ENCODE measurements around the gene GJC3. TPM values are rescaled to one million over a fixed set of nuclear protein-coding genes. Genes with fewer than 3 reads are reported as not detected.
A peak's percentile ranks its signal among the peaks of the same experiment; 100 is the strongest.
"Not testable (repeated sequence)": the region's sequence is repeated elsewhere in the genome, so short reads cannot be mapped to it uniquely, and the experiment has no call there.

Gene GJC3
- total RNA-seq, 4 donors from 2014 or later = not detected

DNA sequence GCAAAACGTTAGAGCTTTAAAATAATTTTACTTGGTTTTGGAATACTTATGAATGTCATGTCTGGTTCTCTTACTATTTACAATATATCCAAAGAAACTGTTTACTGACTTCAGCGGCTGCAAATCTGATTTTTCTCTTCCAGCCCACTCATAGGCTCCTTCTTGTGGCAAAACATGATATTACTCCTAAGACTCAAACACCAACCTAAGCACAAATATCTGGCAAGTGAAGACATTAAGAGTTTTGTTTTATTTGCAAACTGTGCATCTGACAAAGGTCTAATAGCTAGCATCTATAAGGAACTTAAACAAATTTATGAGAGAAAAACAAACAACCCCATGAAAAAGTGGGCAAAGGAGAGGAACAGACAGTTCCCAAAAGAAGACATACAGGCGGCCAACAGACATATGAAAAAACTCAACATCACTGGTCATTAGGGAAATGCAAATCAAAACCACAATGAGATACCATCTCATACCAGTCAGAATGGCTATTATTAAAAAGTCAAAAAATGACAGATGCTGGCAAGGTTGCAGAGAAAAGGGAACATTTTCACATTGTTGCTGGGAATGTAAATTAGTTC is 20.3 kb upstream of the GJC3 start:
- no peaks in the 10 kb centered on the region for H3K4me1 ChIP-seq
- H3K4me3 ChIP-seq = no peak overlapping the region
- no peaks in the 10 kb centered on the region for H3K36me3 ChIP-seq
- DNase-seq = no peak
- no peaks in the 10 kb centered on the region for H3K27me3 ChIP-seq
- peaks cover 0 to 3% (median 0%) of the 10 kb centered on the region in 4 donors for H3K9me3 ChIP-seq
- H3K27ac ChIP-seq = no peak overlapping the region
- TF ChIP-seq POLR2A (IDR thresholded peaks at IDR 0.05) = no peak
- TF ChIP-seq, protein P1, sequence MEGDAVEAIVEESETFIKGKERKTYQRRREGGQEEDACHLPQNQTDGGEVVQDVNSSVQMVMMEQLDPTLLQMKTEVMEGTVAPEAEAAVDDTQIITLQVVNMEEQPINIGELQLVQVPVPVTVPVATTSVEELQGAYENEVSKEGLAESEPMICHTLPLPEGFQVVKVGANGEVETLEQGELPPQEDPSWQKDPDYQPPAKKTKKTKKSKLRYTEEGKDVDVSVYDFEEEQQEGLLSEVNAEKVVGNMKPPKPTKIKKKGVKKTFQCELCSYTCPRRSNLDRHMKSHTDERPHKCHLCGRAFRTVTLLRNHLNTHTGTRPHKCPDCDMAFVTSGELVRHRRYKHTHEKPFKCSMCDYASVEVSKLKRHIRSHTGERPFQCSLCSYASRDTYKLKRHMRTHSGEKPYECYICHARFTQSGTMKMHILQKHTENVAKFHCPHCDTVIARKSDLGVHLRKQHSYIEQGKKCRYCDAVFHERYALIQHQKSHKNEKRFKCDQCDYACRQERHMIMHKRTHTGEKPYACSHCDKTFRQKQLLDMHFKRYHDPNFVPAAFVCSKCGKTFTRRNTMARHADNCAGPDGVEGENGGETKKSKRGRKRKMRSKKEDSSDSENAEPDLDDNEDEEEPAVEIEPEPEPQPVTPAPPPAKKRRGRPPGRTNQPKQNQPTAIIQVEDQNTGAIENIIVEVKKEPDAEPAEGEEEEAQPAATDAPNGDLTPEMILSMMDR (IDR thresholded peaks at IDR 0.05) = peak in 3 of 6 experiments; percentile 26 to 32 (median 31)

DNA sequence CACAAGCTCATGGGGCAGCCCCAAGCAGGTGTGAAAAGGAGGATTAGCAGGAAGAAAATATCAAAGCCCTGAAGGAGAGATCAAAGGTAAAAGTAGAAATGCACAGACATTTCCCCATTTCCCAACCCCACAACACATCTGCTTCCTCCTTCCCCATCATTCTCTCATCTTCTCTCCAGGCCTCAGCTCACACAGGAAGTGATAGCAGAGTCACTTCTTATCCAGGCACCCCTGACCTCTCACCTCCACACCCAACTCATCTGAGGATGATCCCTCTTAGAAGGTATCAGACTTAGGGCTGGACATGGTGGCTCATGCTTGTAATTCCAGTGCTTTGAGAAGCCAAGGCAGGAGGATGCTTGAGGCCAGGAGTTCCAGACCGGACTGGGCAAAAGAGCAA is 18.2 kb upstream of the GJC3 start:
- no peak for DNase-seq
- H3K9me3 ChIP-seq = peaks cover 0 to 3% (median 0%) of the 10 kb centered on the region in 4 donors
- H3K36me3 ChIP-seq = no peaks in the 10 kb centered on the region
- no peak overlapping the region for H3K4me3 ChIP-seq
- H3K27me3 ChIP-seq = no peaks in the 10 kb centered on the region
- TF ChIP-seq, protein P1 (IDR thresholded peaks at IDR 0.05) = no peak
- TF ChIP-seq POLR2A (IDR thresholded peaks at IDR 0.05) = no peak
- H3K27ac ChIP-seq = no peak overlapping the region
- H3K4me1 ChIP-seq = no peaks in the 10 kb centered on the region

DNA sequence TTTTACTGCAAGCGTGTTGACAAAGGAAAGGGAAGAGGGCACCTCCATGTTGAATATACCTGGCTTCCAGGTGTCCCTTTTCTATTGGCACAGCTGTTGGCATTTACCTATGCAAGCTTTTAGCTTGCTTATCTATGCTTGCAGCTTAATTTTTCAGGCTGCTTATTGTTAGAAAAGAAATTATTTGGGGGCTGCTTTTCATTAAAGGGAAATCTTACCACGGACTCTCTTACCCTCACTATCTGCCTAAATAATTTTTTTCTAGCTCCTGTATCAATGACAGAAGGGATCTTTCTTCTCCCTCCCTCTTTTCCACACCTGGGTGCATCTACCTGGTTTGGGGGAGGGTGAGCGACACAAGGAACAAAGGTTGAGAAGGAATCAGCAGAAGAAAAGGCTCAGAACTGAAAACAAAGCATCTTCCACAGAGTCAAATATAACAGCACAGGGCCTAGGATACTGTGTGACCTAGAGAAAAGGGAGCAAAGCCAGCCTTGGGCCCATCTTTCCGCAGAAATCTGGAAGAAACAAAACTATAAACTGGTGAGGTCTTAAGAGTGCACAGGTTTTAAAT is 15.2 kb upstream of the GJC3 start:
- H3K4me3 ChIP-seq = no peak overlapping the region
- H3K27me3 ChIP-seq = no peaks in the 10 kb centered on the region
- no peaks in the 10 kb centered on the region for H3K36me3 ChIP-seq
- H3K4me1 ChIP-seq = no peaks in the 10 kb centered on the region
- H3K27ac ChIP-seq = no peak overlapping the region
- TF ChIP-seq, protein P1 (IDR thresholded peaks at IDR 0.05) = no peak
- TF ChIP-seq POLR2A (IDR thresholded peaks at IDR 0.05) = no peak
- H3K9me3 ChIP-seq = no peaks in the 10 kb centered on the region
- no peak for DNase-seq

DNA sequence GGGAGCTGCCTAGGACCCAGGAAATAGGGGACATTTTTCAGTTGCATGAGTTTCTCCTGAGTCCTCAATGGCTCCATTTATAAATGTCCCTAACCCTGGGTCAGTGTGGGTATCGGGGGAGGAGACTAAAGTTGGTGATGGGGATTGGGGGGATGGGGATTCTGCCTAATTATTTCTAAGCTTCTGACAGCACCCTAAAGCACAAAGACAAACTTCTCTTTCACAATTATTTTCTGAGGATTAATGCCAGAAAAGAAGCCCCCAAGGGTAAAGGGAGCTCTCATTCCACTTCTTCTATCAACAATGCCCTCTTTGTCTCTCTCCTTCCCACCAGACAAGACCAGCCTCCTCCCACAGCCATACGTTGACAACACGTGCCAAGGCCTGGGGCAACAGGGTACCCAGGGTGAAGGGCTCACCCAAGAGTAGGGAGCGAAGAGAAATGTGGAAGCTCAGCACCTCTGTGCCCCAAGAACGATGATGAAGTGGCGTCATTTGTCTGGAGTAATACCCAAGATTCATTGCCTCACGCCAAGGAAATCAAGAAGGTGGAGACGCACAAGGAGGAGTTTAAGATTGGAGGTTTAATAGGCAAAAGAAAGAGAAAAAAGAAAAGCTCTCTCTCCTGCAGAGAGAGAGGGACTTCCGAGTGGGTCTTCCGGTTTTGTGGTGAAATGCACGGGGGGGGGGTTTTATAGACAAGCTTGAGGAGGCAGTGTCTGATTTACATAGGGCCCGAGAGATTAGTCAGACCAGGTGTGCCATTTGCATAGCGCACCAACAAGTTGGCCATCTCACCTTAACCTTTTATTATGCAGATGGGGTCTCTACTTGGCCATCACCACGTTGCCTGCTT is 14.4 kb upstream of the GJC3 start:
- Histone ChIP-seq H3K27me3 (no peaks in the 10 kb centered on the region), H3K4me1 (no peaks in the 10 kb centered on the region), H3K27ac (no peak overlapping the region), H3K36me3 (no peaks in the 10 kb centered on the region), H3K4me3 (no peak overlapping the region), H3K9me3 (no peaks in the 10 kb centered on the region)
- DNase-seq = no peak
- TF ChIP-seq, protein P1 (IDR thresholded peaks at IDR 0.05) = no peak
- TF ChIP-seq POLR2A (IDR thresholded peaks at IDR 0.05) = no peak

DNA sequence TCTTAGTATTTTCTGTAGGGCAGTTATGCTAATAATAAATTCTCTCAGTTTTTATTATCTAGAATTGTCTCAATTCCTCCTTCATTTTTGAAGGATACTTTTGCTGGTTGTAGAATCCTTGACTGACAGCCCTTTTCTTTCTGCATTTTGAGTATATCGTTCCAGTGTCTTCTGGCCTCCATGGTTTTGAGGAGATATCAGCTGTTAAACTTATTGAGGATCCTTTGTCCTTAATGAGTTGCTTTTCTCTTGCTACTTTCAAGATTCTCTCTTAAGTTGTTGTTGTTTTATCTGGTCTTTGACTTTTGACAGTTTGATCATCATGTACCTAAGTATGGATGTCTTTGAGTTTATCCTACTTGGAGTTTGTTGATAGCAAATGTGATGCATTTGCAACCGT is 8.9 kb upstream of the GJC3 start:
- Histone ChIP-seq H3K27me3 (no peaks in the 10 kb centered on the region), H3K4me3 (no peak overlapping the region), H3K27ac (no peak overlapping the region), H3K36me3 (no peaks in the 10 kb centered on the region), H3K9me3 (no peaks in the 10 kb centered on the region), H3K4me1 (no peaks in the 10 kb centered on the region)
- no peak for TF ChIP-seq POLR2A (IDR thresholded peaks at IDR 0.05)
- TF ChIP-seq, protein P1 (IDR thresholded peaks at IDR 0.05) = no peak
- DNase-seq = no peak

DNA sequence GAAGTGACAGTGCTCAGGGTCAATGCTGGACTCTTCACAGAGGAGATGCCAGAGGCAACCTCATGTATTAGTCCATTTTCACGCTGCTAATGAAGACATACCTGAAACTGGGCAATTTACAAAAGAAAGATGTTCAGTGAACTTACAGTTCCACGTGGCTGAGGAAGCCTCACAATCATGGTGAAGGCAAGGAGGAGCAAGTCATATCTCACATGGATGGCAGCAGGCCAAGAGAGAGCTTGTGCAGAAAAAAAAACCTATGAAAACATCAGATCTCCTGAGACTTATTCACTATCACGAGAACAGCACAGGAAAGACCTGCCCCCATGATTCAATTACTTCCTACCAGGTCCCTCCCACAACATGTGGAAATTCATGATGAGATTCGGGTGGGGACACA is 5.6 kb upstream of the GJC3 start:
- not testable (repeated sequence) for DNase-seq, H3K27me3 ChIP-seq, H3K4me3 ChIP-seq, H3K27ac ChIP-seq, H3K9me3 ChIP-seq, H3K4me1 ChIP-seq, H3K36me3 ChIP-seq

Measured in Peyer's patch (tissue), 4 donors.